HG02884 (cell line): Measurements from ENCODE around the gene SEMA4A.
A peak's percentile ranks its signal among the peaks of the same experiment; 100 is the strongest.
"Not testable (repeated sequence)": the region's sequence is repeated elsewhere in the genome, so short reads cannot be mapped to it uniquely, and the experiment has no call there.

Experiments
- ATAC-seq: cut with Tn5 transposase; IDR thresholded peaks from one replicate; pipeline ENCODE4 v1.9.1; 2021; ENCODE audit warnings: mild to moderate bottlenecking, moderate library complexity; ENCODE audit not compliant: unreplicated experiment

The SEMA4A gene

DNA sequence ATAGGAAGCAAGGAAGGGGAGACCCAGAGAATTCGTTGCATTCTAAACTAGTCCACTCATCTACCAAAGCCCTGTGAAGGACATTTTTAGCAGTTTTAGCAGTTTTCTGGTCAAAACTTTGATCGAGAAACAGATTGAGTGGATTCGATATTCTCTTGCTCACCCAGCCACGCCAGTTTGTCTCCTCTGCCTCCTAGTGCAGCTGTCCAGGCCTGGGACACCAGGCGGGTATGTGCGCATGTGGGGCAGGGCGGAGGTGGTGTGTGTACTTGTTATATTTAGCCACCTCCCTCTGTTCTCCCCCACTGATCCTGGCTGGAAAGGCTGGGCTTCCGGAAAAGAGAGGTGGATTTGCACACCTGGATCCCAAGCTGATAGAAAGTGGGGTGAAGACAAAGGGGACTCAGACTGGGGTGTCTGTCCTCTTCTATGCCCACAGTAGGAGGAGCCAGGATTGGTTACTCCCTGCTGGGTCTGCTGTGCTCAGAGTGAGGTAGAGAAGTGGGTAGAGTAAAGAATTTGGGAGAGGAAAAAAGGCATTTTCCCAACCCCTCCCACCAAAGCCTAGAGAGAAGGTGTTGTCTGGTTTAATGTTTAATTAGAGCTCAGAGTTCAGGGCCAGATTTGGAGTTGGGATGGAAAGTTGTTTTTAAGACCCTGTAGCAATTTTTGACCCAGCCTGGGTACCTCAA is 35.1 kb upstream of the SEMA4A start:
- no peak for ATAC-seq

DNA sequence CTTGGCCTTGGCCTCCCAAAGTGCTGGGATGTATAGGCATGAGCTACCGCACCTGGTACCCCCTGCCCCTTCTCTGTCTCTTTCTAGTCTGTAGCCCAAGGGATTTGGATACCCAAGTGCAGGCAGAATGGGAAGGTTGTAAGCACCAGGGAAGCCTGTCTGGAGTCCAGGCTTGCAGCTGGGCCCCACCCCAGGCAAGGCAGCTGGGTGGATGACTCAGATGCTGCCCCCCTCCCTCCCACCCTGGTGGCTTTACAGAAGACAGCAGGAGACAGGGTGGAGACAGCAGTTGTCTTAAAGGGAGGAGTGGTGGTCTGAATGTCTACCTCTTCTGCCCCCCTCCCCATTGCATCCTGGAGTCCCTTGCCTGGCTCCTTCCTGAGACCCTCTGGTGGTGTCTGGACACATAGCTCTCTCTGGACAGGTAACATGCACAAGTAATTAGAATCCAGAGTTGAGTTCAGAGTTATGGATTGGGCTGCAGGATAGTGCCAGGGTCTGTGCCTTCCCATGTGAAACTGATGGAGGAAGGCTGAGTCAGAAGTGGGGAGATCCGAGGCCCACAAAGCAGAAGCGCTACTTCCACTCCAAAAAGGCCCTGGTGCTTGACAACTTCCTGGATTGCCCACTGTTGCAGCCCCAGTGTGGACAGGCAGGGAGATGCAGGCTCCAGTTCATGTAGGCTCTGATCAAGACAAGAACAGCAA is 33.7 kb upstream of the SEMA4A start:
- ATAC-seq, result no peak

DNA sequence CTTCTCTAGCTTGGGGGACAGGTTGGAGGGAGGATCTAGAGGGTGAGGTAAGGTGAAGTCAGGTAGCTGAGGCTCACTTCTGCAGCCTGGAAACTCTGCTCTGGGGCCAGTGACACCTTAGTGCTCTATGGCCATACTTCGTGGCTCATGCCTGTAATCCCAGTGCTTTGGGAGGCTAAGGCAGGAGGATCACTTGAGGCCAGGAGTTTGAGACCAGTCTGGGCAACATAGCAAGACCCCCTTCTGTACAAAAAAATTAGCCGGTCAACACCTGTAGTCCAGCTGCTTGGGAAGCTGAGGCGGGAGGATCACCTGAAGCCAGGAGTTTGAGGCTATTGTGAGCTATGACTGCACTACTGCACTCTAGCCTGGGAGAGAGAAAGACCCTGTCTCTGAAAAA is 33.1 kb upstream of the SEMA4A start:
- ATAC-seq, result no peak

DNA sequence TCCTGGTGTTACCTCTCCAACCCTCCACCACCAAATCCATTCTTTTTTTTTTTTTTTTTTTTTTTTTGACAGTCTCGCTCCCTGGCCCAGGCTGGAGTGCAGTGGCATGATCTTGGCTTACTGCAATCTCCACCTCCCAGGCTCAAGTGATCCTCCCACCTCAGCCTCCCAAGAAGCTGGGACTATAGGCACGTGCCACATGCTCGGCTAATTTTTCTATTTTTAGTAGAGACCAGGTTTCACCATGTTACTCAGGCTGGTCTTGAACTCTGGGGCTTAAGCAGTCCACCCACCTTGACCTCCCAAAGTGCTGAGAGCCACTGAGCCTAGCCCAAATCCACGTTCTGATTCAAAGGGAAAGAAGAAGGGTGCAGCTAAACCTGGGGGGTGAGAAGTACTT is 32.4 kb upstream of the SEMA4A start:
- not testable (repeated sequence) for ATAC-seq

- ATAC-seq, result no peak
Observed at GRCh38 chr1:156121457-156121856, 31.9 kb upstream of the SEMA4A start.

- ATAC-seq, result no peak
Observed at GRCh38 chr1:156122086-156122485, 31.3 kb upstream of the SEMA4A start.

DNA sequence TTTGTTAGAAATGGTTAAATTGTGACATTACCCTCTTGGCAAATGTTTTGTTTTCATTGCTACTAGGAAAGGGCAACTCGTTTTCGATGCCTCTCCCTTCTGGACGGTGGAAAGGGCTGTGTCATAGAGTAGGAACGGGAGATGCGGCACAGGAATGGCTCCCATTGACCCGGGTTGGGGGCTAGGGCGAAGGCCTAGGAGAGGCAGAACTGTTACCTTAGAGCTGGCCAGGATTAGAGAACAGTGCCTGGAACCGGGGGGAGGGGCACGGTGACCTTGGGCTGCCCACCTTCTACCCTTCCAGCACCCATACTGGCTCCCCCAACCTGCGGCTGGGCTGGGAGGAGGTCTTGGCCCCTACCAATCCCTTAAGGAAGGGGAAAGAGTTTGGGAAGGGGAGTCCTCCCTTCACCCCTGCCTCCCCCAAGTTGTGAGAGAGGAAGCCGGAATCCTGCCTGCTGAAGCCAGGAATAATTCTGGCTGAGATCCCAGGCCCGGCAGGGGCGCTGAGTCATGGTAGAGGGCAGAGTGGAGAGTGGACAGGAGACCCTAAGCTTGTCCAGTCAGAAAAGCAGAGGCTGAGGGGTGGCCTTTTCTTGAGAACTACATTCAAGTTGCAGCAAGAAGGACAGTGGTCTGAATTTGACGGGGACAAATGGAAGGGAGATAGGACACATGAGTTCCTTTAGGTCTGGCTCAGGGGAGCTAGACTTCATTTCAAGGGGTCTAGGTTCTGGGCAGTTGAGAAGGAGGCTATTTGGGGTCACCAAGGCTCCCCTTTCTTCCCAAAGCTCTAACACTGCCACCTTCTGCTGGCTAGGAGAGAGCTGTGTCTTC is 30.6 kb upstream of the SEMA4A start:
- no peak for ATAC-seq

DNA sequence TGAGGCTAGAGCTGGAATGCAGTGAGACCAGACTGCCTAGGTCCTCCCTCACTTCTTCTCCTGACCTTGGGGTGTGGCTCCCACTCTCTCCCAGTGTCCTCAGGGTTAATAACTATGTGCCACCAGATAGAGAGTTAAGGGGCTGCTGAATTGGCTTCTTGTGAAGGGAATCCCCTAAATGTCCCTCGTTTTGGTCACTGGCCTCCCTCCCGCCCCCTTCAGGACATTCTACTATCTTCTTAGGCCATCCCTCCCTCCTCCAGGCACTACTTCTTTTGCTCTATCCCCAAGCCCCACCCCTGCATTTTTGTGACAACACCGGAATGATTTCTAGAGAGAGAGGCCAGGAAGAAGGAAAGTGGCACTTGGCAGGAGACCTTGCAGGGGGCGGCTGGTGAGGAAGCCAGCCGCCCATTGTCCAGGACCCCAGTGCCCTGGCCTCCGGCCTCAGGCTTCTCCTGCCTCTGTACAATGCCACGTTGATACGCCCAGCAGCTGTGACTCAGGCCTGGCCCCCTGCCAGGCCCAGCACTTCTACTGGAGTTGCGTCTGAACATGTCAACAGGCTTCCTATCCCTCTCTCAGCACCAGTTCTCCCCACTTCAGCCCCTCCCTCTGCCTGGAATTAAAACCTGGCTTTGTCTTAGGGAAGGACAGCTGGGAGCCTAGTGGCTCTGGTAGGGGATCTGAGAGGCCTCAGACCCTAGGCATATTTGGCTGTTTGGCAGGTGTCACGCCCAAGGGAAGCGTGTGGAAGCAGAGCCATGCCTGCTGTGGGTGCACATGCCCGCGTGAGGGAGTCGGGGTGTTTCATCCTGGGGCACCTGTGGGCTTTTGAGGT is 29.8 kb upstream of the SEMA4A start:
- ATAC-seq, result no peak

- ATAC-seq, result no peak
Observed at GRCh38 chr1:156124557-156125483, 28.6 kb upstream of the SEMA4A start.

GRCh38 chr1:156125544-156125943 is 27.8 kb upstream of the SEMA4A start:
- not testable (repeated sequence) for ATAC-seq

GRCh38 chr1:156126043-156126629 is 27.2 kb upstream of the SEMA4A start:
- ATAC-seq, result no peak

DNA sequence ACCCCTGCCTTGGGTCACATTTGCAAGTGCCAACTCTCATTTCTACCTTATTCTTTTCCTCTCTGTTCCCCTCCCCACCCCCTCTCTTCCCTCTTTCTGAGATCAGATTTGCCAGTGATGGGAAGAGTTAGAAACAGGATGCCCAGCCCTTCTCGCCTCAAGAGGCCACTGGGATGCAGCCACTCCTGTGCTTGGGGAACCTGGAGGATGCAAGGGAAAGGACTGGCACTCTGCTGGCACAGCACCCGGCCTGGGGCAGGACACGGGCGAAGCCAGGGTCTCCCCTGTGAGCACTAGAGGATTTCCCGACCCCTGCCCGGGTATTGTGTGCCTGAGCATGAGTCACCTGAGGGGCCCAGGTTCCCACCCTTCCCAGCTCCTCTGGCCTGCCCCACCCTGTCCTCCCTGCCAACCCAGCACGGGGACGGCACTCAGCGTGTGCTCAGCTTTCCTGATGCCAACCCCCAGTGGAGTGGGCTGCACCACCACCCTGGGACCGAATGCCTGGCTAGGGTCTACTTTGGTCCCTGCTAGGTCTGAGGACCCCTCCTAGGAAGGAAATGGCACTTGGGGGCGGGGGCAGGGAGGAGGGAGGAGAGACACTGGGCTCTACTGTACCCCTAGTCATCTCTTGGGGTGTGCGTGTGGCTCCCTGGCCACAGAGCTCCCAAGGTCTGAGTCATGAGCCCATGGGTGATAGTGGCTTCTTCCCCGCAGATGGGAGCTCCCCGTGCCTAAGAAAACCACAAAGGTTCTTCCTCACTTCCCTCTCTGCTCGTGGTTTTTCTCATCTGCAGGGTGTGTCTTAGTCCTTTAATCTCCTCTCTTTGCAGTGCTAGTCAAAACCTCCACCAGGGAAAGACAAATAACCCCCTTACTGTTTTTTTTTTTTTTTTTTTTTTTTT is 26.5 kb upstream of the SEMA4A start:
- ATAC-seq, result peak; percentile 53

- ATAC-seq, result no peak
Observed at GRCh38 chr1:156128308-156128653, 25.1 kb upstream of the SEMA4A start.

DNA sequence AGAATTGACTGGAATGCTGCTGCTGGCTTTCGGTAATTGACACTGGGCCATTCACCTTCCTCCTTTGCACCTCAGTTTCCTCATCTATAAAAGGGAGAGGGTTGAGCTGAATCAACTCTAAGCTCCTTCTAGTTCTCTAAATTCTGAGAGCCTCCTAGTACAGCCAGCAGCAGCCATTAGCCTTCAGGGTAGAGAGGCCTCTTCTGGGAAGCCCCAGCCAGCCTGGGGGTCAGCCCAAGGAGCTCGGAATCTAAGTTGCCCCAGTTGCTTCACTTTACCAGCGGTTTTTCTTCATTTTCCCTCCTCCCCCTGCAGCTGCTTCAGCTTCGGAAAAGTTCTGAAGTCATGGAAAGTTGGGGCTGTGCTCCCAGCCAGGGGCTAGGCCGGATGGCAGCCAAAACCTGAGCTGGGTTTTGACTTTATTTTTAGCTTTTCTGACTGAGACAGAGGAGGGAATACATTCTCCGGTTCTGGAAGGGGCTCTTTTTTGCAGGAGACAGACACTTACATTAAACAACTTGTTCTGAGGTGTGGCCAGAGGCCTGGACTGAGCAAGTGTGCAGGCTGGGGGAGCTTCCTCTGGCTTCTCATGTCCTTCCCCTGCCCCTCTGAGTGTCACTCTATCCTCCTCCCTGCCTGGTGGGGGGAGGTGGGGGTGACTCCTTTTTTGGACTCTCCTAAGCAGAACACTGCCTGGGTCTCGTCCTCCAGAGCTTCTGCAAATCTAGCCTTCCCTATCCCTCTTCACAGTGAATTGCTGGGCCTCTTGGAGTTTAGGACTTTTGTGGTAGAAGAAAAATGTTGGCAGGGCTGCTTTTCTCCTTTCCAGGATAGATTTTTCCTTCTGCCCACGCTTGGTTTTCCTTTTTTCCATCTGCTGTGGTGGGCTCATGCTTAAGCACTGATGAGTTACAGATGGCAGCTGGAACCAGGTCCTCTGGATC is 24.5 kb upstream of the SEMA4A start:
- no peak for ATAC-seq

DNA sequence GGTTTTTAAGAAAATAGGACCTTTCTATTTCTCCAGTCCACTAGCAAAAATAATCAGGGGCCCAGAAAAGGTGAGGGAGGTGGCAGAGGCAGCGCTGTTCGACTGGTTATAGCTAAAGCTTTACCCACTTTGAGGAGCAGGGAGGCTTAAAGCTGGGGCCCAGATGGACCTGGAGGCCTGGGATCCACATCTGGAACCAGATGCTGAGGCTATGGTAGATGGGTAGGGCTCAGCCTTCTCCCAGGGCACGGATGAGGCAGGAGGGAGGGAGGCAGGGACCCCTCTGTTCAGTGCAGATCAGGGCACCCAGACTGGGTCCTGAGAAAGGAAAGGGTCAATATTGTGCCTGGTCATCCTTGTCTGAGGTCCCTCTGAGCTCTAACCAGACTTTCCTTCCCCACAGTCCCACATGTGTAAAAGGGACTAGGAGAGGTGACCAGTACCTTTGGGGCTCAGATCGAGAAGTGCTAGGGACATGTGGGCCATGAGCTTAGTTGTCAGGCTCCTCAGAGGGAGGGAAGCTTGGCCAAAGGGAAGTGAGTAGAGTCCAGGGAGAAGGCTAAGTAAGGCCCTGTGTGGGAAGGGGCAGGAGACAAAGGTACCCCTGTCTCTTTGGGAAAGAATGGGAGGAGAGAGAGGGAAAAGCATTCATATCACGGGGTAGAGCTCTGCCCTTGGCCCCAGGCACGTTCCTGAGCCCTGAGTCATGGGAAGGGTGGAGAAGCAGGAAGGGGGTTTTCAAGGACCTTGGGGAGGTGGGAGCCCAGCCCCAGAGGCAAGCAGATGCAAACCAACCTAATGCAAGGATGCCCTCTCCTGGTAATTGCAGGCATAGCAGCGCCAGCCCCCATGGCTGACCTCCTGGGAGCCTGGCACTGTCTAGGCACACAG is 23.5 kb upstream of the SEMA4A start:
- no peak for ATAC-seq

DNA sequence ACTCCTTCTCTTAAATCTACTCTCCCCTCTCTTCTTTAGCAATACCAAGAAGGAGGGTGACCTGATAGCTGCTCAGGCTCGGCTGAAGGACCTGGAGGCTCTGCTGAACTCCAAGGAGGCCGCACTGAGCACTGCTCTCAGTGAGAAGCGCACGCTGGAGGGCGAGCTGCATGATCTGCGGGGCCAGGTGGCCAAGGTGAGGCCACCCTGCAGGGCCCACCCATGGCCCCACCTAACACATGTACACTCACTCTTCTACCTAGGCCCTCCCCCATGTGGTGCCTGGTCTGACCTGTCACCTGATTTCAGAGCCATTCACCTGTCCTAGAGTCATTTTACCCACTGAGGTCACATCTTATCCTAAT is 22.8 kb upstream of the SEMA4A start:
- no peak for ATAC-seq
